T1000 (cell line): ENCODE results near the gene ACP3.
"Not testable (repeated sequence)": the region's sequence is repeated elsewhere in the genome, so short reads cannot be mapped to it uniquely, and the experiment has no call there.

Experiments used
- DNase-seq: peaks from one replicate; lab custom pipeline; 2025; ENCODE audit warnings: mixed read lengths; lab: John Stamatoyannopoulos, UW

The ACP3 gene

GRCh38 chr3:132362329-132362728, 45.1 kb downstream of the ACP3 start:
- no peak for DNase-seq

- DNase-seq: no peak
These were observed 51.3 kb downstream of the ACP3 start for GRCh38 chr3:132368515-132368914.

- no peak for DNase-seq
These were observed 51.8 kb downstream of the ACP3 start for GRCh38 chr3:132368962-132369361.

GRCh38 chr3:132376945-132377354, 59.7 kb downstream of the ACP3 start:
- not testable (repeated sequence) for DNase-seq

- DNase-seq: no peak
These were observed 61.0 kb downstream of the ACP3 start for GRCh38 chr3:132378048-132378762.

- no peak for DNase-seq
These were observed 61.6 kb downstream of the ACP3 start for GRCh38 chr3:132378846-132379245.

- DNase-seq: no peak
These were observed 63.7 kb downstream of the ACP3 start for GRCh38 chr3:132380920-132381319.

GRCh38 chr3:132381348-132381944, 64.2 kb downstream of the ACP3 start:
- DNase-seq: no peak

- no peak for DNase-seq
These were observed 65.1 kb downstream of the ACP3 start for GRCh38 chr3:132382267-132382666.

GRCh38 chr3:132382688-132383194, 65.5 kb downstream of the ACP3 start:
- no peak for DNase-seq

- DNase-seq: no peak
These were observed 69.1 kb downstream of the ACP3 start for GRCh38 chr3:132386259-132386658.

- not testable (repeated sequence) for DNase-seq
These were observed 75.5 kb downstream of the ACP3 start for GRCh38 chr3:132392675-132393074.

- no peak for DNase-seq
These were observed 77.1 kb downstream of the ACP3 start for GRCh38 chr3:132394320-132394719.

GRCh38 chr3:132395126-132395525, 77.9 kb downstream of the ACP3 start:
- no peak for DNase-seq

- DNase-seq: no peak
These were observed 79.0 kb downstream of the ACP3 start for GRCh38 chr3:132396255-132396654.

GRCh38 chr3:132396776-132397175, 79.6 kb downstream of the ACP3 start:
- DNase-seq: not testable (repeated sequence)

- no peak for DNase-seq
These were observed 82.1 kb downstream of the ACP3 start for GRCh38 chr3:132399054-132399929.

- DNase-seq: no peak
These were observed 84.0 kb downstream of the ACP3 start for GRCh38 chr3:132401255-132401654.

GRCh38 chr3:132404276-132404675, 87.1 kb downstream of the ACP3 start:
- DNase-seq: no peak

GRCh38 chr3:132405188-132405587, 88.0 kb downstream of the ACP3 start:
- no peak for DNase-seq

- DNase-seq: no peak
These were observed 88.5 kb downstream of the ACP3 start for GRCh38 chr3:132405609-132406299.

GRCh38 chr3:132406587-132406986, 89.4 kb downstream of the ACP3 start:
- no peak for DNase-seq
